HG02623 (cell line): ENCODE data around the gene MXD3.
"Not testable (repeated sequence)": the region's sequence is repeated elsewhere in the genome, so short reads cannot be mapped to it uniquely, and the experiment has no call there.

Experiments used
- ATAC-seq: cut with Tn5 transposase; IDR thresholded peaks from one replicate; pipeline ENCODE4 v1.9.1; 2021; ENCODE audit warnings: moderate library complexity; ENCODE audit not compliant: unreplicated experiment

MXD3 gene

DNA sequence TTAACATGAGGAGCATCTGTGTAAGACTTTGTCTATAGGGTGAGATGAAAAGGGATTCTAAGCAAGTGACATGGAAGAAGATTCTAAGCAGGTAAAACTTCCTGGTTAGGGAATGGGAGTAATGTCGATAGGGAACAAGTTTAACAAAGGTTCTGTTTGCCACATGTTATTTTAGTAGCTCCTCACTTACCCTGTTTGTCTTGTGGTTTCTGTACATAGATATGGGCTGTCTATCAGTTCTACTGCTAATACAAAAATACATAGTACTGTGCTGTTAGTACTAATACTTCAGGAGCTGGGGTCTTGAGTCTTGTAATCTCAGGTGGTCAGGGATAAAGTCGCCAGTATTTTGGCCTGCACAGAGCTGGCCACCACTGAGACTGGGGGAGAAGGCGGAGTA, 41.0 kb downstream of the MXD3 start:
- no peak for ATAC-seq

DNA sequence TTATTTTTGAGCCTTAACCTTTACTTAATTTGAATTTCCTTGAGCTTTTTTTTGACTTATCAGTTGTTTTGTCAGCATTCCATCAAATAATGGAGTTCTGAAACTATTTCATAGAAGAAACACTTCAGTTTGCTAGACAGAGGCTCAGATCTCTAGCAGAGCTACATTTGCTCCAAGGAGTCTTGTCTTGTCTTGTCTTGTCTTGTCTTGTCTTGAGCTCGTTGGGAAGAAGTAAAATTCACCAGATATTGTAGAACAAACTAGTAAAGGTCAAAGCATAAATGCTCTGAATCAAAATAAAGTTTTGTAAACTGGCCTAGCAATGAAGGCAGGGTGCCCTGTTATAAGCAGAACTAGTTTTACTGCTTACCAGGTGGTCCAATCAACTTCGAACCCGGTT, 41.7 kb downstream of the MXD3 start:
- ATAC-seq = no peak

GRCh38 chr5:177269232-177269895, 42.3 kb downstream of the MXD3 start:
- ATAC-seq = no peak

DNA sequence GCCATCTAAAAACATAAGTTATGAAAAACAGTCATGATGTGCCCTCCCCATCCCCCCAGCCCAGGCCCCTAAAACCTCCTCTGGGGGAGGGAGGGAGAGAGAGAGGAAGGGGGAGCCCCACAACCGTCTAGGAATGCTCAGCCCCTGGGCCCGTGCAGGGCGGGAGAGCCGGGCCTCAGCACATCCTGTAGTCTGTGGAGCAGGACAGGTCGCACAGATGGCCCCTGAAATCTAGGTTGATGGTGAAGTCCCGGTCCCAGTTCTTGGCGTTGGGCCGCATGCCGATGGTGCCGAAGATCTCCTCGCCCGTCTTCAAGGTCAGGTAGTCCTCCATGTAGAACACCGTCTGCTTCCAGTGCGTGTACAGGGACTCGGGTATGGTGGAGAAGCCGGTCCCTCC, 46.3 kb downstream of the MXD3 start:
- ATAC-seq = no peak

DNA sequence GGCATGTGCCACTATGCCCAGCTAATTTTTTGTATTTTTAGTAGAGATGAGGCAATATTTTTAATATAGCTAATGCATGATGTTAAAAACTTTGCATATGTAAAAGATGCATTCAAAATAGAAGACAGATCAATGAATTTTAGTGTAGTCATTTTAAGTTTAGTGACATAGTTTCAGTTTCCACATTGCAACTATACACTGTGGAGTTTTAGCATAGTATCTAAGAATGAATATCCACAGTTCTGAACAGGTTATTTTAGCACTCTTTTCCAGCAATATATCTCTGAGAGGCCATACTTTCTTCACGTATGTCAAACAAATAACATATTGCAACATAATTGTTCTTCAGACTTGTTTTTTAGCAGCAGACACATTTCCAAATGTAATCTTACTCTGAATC, 47.5 kb downstream of the MXD3 start:
- no peak for ATAC-seq

GRCh38 chr5:177261510-177261909, 50.2 kb downstream of the MXD3 start:
- no peak for ATAC-seq

DNA sequence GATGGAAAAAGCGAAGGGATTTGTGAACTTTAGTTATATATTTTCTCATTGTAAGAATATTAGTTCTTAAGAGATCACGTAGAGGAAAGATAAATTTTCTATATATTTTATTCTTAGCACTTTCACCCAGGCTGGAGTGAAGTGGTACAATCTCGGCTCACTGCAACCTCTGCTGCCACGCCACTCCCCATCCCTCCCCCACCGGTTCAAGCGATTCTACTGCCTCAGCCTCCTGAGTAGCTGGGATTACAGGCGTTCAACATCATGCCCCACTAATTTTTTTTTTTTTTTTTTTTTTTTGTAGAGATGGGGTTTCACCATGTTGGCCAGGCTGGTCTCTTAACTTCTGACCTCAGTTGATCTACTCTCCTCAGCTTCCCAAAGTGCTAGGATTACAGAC, 50.7 kb downstream of the MXD3 start:
- ATAC-seq = no peak

GRCh38 chr5:177258711-177259110, 53.0 kb downstream of the MXD3 start:
- ATAC-seq = not testable (repeated sequence)
